GM23338 (cell line): Measurements from ENCODE around the gene EML1. TPM values are rescaled to one million over a fixed set of nuclear protein-coding genes. Genes with fewer than 3 reads are reported as not detected.

Experiments
- ATAC-seq: fragments of 200-7000 bp; cut with Tn5 transposase; 3 replicates; pipeline ENCODE4 v1.9.1; 2020
- DNase-seq: peaks from one replicate; pipeline ENCODE4 v3.0.0-alpha.2; 2015; ENCODE audit warnings: low spot score
- H2AFZ ChIP-seq: fragments of 200-600 bp; sonication (generic); 2 replicates; pipeline ENCODE4 v1.8.0; 2016; ENCODE audit warnings: antibody characterized with exemption, mild to moderate bottlenecking, moderate library complexity
- H3F3A ChIP-seq: fragments of 200-600 bp; sonication (generic); replicated peaks from 2 replicates; pipeline ENCODE4 v1.8.0; 2017; ENCODE audit warnings: antibody characterized with exemption, mixed run types, low read depth
- H3K27ac ChIP-seq: fragments of 200-600 bp; sonication (generic); 2 replicates; pipeline ENCODE4 v1.6.1; 2016; ENCODE audit warnings: low read depth
- H3K27me3 ChIP-seq: fragments of 200-600 bp; sonication (generic); 2 replicates; pipeline ENCODE4 v1.8.0; 2016; ENCODE audit warnings: mild to moderate bottlenecking, mixed run types, moderate library complexity; ENCODE audit not compliant: insufficient read depth
- H3K36me3 ChIP-seq: fragments of 200-600 bp; sonication (generic); 2 replicates; pipeline ENCODE4 v1.8.0; 2016; ENCODE audit warnings: mild to moderate bottlenecking; ENCODE audit not compliant: insufficient read depth
- H3K4me1 ChIP-seq: fragments of 200-600 bp; sonication (generic); 2 replicates; pipeline ENCODE4 v1.8.0; 2016; ENCODE audit warnings: mild to moderate bottlenecking, moderate library complexity; ENCODE audit not compliant: insufficient read depth
- H3K4me2 ChIP-seq: fragments of 200-600 bp; sonication (generic); 2 replicates; pipeline ENCODE4 v1.7.1; 2017; ENCODE audit warnings: mixed run types
- H3K4me3 ChIP-seq: fragments of 200-600 bp; sonication (generic); 2 replicates; pipeline ENCODE4 v1.6.1; 2016; ENCODE audit warnings: mixed run types
- H3K79me2 ChIP-seq: fragments of 200-600 bp; sonication (generic); replicated peaks from 2 replicates; pipeline ENCODE4 v1.8.0; 2017; ENCODE audit warnings: mild to moderate bottlenecking; ENCODE audit not compliant: insufficient read depth
- H3K9me2 ChIP-seq: fragments of 200-600 bp; sonication (generic); 2 replicates; pipeline ENCODE4 v1.8.0; 2017; ENCODE audit not compliant: insufficient read depth
- H4K20me1 ChIP-seq: fragments of 200-600 bp; sonication (generic); replicated peaks from 2 replicates; pipeline ENCODE4 v1.8.0; 2017; ENCODE audit warnings: mild to moderate bottlenecking; ENCODE audit not compliant: insufficient read depth
- H3K27ac Mint-ChIP-seq: 2 replicates; pipeline ENCODE4 v1.8.0; 2020; ENCODE audit warnings: inconsistent platforms, mild to moderate bottlenecking, moderate library complexity, mixed read lengths
- H3K27me3 Mint-ChIP-seq: 3 replicates; pipeline ENCODE4 v1.8.0; 2022; ENCODE audit warnings: low read depth, mild to moderate bottlenecking, moderate library complexity, mixed read lengths, inconsistent platforms; ENCODE audit not compliant: insufficient read depth, poor library complexity
- H3K36me3 Mint-ChIP-seq: 3 replicates; pipeline ENCODE4 v1.8.0; 2021; ENCODE audit warnings: low read depth, mild to moderate bottlenecking, inconsistent platforms, moderate library complexity, mixed read lengths
- H3K4me1 Mint-ChIP-seq: 3 replicates; pipeline ENCODE4 v1.8.0; 2020; ENCODE audit warnings: mild to moderate bottlenecking, inconsistent platforms, mixed read lengths
- H3K4me3 Mint-ChIP-seq: 3 replicates; pipeline ENCODE4 v1.8.0; 2021; ENCODE audit warnings: moderate library complexity, mild to moderate bottlenecking, inconsistent platforms, mixed read lengths
- H3K9me3 Mint-ChIP-seq: 3 replicates; pipeline ENCODE4 v1.8.0; 2020; ENCODE audit warnings: moderate library complexity, mild to moderate bottlenecking, inconsistent platforms, mixed read lengths
- CREB1 ChIP-seq: fragments of 250-450 bp; sonication (Bioruptor Pico); IDR thresholded peaks from 2 replicates; pipeline ENCODE4 v1.5.0; 2020; ENCODE audit warnings: low read depth, mild to moderate bottlenecking, moderate library complexity
- EZH2 ChIP-seq: fragments of 200-600 bp; sonication (generic); IDR thresholded peaks from one replicate; pipeline ENCODE4 v1.8.0; 2017; ENCODE audit warnings: antibody characterized with exemption, mild to moderate bottlenecking, low read depth; ENCODE audit not compliant: unreplicated experiment
- EZH2phosphoT487 ChIP-seq: fragments of 200-600 bp; sonication (generic); IDR thresholded peaks from one replicate; pipeline ENCODE4 v1.8.1; 2018; ENCODE audit warnings: antibody characterized with exemption; ENCODE audit not compliant: unreplicated experiment
- NANOG ChIP-seq: IDR thresholded peaks from 2 replicates; pipeline ENCODE4 v1.6.1; 2016; ENCODE audit warnings: antibody characterized with exemption, borderline replicate concordance
- STAT1 ChIP-seq: IDR thresholded peaks from one replicate; pipeline ENCODE4 v1.6.1; 2016; ENCODE audit warnings: antibody characterized with exemption; ENCODE audit not compliant: unreplicated experiment
- ZNF331 ChIP-seq: fragments of 250-450 bp; sonication (Bioruptor Pico); IDR thresholded peaks from 2 replicates; pipeline ENCODE4 v1.5.0; 2020; ENCODE audit warnings: low read depth, mild to moderate bottlenecking, moderate library complexity
- polyA plus RNA-seq: library from polyadenylated mRNA; unstranded; fragments of >200 nt; fragmentation: Nextera tagmentation; extraction: Ambion mirVana; gene quantifications from 2 replicates; pipeline ENCODE4 v1.2.1, GENCODE V29; 2016
- total RNA-seq: library from RNA; depleted of rRNA; stranded (reverse); fragments of >200 nt; shearing (Covaris generic); gene quantifications from 2 replicates; pipeline ENCODE4 v1.2.3, GENCODE V29; 2014
- TF ChIP-seq, protein P1 (sequence below): fragments of 250-450 bp; sonication (Bioruptor Pico); IDR thresholded peaks from 2 replicates; pipeline ENCODE4 v1.5.0; 2020; ENCODE audit warnings: mild to moderate bottlenecking, moderate library complexity
- TF ChIP-seq, protein P2 (sequence below): IDR thresholded peaks from 2 replicates; pipeline ENCODE4 v1.6.1; 2016; ENCODE audit warnings: antibody characterized with exemption
- TF ChIP-seq, protein P3 (sequence below): IDR thresholded peaks from one replicate; pipeline ENCODE4 v1.6.1; 2018; ENCODE audit warnings: antibody characterized with exemption; ENCODE audit not compliant: unreplicated experiment

Gene EML1
- total and polyA plus RNA-seq, 2 experiments from 2014 or later = 7.0 to 18.1 TPM

DNA sequence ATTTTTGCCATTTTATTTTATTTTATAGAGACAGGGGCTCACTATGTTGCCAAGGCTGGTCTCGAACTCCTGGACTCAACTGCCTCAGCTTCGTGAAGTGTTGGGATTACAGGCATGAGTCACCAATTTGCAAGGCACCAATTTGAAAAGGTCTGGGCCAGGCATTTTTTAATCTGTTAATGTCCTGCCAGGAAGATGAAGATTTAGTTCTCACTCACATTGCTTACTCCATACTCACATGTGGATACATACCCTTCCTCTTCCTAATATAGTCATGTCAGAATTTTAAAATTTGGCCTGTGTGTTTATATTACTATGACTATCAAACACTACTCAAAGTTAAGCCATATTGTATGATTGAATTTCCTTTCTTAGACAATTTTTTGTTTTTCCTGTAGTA is 15.3 kb upstream of the EML1 start (continued):
- TF ChIP-seq, protein P1, sequence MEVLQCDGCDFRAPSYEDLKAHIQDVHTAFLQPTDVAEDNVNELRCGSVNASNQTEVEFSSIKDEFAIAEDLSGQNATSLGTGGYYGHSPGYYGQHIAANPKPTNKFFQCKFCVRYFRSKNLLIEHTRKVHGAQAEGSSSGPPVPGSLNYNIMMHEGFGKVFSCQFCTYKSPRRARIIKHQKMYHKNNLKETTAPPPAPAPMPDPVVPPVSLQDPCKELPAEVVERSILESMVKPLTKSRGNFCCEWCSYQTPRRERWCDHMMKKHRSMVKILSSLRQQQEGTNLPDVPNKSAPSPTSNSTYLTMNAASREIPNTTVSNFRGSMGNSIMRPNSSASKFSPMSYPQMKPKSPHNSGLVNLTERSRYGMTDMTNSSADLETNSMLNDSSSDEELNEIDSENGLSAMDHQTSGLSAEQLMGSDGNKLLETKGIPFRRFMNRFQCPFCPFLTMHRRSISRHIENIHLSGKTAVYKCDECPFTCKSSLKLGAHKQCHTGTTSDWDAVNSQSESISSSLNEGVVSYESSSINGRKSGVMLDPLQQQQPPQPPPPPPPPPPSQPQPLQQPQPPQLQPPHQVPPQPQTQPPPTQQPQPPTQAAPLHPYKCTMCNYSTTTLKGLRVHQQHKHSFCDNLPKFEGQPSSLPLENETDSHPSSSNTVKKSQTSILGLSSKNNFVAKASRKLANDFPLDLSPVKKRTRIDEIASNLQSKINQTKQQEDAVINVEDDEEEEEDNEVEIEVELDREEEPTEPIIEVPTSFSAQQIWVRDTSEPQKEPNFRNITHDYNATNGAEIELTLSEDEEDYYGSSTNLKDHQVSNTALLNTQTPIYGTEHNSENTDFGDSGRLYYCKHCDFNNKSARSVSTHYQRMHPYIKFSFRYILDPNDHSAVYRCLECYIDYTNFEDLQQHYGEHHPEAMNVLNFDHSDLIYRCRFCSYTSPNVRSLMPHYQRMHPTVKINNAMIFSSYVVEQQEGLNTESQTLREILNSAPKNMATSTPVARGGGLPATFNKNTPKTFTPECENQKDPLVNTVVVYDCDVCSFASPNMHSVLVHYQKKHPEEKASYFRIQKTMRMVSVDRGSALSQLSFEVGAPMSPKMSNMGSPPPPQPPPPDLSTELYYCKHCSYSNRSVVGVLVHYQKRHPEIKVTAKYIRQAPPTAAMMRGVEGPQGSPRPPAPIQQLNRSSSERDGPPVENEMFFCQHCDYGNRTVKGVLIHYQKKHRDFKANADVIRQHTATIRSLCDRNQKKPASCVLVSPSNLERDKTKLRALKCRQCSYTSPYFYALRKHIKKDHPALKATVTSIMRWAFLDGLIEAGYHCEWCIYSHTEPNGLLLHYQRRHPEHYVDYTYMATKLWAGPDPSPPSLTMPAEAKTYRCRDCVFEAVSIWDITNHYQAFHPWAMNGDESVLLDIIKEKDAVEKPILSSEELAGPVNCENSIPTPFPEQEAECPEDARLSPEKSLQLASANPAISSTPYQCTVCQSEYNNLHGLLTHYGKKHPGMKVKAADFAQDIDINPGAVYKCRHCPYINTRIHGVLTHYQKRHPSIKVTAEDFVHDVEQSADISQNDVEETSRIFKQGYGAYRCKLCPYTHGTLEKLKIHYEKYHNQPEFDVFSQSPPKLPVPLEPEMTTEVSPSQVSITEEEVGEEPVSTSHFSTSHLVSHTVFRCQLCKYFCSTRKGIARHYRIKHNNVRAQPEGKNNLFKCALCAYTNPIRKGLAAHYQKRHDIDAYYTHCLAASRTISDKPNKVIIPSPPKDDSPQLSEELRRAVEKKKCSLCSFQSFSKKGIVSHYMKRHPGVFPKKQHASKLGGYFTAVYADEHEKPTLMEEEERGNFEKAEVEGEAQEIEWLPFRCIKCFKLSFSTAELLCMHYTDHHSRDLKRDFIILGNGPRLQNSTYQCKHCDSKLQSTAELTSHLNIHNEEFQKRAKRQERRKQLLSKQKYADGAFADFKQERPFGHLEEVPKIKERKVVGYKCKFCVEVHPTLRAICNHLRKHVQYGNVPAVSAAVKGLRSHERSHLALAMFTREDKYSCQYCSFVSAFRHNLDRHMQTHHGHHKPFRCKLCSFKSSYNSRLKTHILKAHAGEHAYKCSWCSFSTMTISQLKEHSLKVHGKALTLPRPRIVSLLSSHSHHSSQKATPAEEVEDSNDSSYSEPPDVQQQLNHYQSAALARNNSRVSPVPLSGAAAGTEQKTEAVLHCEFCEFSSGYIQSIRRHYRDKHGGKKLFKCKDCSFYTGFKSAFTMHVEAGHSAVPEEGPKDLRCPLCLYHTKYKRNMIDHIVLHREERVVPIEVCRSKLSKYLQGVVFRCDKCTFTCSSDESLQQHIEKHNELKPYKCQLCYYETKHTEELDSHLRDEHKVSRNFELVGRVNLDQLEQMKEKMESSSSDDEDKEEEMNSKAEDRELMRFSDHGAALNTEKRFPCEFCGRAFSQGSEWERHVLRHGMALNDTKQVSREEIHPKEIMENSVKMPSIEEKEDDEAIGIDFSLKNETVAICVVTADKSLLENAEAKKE (CRISPR knock-in tag) = no peak
- no peak for TF ChIP-seq ZNF331 (CRISPR knock-in tag)
- TF ChIP-seq NANOG = no peak
- TF ChIP-seq EZH2 = no peak
- no peak for TF ChIP-seq CREB1 (CRISPR knock-in tag)
- TF ChIP-seq, protein P2, sequence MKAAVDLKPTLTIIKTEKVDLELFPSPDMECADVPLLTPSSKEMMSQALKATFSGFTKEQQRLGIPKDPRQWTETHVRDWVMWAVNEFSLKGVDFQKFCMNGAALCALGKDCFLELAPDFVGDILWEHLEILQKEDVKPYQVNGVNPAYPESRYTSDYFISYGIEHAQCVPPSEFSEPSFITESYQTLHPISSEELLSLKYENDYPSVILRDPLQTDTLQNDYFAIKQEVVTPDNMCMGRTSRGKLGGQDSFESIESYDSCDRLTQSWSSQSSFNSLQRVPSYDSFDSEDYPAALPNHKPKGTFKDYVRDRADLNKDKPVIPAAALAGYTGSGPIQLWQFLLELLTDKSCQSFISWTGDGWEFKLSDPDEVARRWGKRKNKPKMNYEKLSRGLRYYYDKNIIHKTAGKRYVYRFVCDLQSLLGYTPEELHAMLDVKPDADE = no peak

DNA sequence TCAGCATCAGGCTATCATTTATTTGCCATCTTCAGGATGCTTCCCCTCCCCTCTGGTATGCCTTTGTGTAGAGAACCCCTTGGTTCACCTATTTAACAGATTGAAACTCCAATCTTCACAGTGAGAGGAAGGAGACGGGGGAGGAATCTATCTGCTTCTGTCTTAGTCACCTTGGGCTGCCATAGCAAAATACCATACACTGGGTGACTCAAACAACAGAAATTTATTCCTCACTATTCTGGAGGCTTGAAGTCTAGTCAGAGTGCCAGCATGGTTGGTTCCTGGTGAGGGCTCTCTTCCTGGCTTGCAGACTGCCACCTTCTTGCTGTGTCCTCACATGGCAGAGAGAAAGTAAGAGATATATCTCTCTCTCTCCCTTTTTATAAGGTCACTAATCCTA is 13.5 kb upstream of the EML1 start:
- ATAC-seq = no peak
- Histone ChIP-seq H4K20me1 (no peaks in the 10 kb centered on the region), H3K9me2 (no peaks in the 10 kb centered on the region), H3F3A (peaks cover 5% of the 10 kb centered on the region; the same call in 1 of the 2 replicates), H3K27me3 (no peaks in the 10 kb centered on the region), H3K4me2 (no peak overlapping the region), H3K79me2 (no peaks in the 10 kb centered on the region), H3K27ac (no peak overlapping the region), H3K36me3 (no peaks in the 10 kb centered on the region; the same call in 1 of the 2 replicates), H3K4me3 (no peak overlapping the region), H3K4me1 (peaks cover 23% of the 10 kb centered on the region), H2AFZ (no peak overlapping the region)
- TF ChIP-seq NANOG (no peak), STAT1 (no peak), EZH2phosphoT487 (no peak), EZH2 (no peak)
- TF ChIP-seq, protein P3, sequence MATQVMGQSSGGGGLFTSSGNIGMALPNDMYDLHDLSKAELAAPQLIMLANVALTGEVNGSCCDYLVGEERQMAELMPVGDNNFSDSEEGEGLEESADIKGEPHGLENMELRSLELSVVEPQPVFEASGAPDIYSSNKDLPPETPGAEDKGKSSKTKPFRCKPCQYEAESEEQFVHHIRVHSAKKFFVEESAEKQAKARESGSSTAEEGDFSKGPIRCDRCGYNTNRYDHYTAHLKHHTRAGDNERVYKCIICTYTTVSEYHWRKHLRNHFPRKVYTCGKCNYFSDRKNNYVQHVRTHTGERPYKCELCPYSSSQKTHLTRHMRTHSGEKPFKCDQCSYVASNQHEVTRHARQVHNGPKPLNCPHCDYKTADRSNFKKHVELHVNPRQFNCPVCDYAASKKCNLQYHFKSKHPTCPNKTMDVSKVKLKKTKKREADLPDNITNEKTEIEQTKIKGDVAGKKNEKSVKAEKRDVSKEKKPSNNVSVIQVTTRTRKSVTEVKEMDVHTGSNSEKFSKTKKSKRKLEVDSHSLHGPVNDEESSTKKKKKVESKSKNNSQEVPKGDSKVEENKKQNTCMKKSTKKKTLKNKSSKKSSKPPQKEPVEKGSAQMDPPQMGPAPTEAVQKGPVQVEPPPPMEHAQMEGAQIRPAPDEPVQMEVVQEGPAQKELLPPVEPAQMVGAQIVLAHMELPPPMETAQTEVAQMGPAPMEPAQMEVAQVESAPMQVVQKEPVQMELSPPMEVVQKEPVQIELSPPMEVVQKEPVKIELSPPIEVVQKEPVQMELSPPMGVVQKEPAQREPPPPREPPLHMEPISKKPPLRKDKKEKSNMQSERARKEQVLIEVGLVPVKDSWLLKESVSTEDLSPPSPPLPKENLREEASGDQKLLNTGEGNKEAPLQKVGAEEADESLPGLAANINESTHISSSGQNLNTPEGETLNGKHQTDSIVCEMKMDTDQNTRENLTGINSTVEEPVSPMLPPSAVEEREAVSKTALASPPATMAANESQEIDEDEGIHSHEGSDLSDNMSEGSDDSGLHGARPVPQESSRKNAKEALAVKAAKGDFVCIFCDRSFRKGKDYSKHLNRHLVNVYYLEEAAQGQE = no peak
- no peak for DNase-seq
- H3K27ac Mint-ChIP-seq = no peak overlapping the region
- peaks cover 22% of the 10 kb centered on the region for H3K4me1 Mint-ChIP-seq
- peaks cover 5% of the 10 kb centered on the region; the same call in 2 of the 3 replicates for H3K9me3 Mint-ChIP-seq
- H3K36me3 Mint-ChIP-seq = peaks cover 7% of the 10 kb centered on the region
- no peak overlapping the region for H3K4me3 Mint-ChIP-seq
- H3K27me3 Mint-ChIP-seq = peaks cover 7% of the 10 kb centered on the region
